Keratinocyte (primary cell): ENCODE results near the gene MTUS2. TPM values are rescaled to one million over a fixed set of nuclear protein-coding genes. Genes with fewer than 3 reads are reported as not detected.

ENCODE experiments used
- DNase-seq: peaks from one replicate; pipeline ENCODE4 v3.0.0-alpha.2; 2011; ENCODE audit warnings: low read depth, missing footprints, low spot score
- FAIRE-seq: peaks from 2 replicates; lab custom pipeline; 2011; peaks lifted over from hg19 to GRCh38; lab: Jason Lieb, UNC
- H2AFZ ChIP-seq: 2 replicates; pipeline ENCODE4 v1.6.0; 2012; ENCODE audit warnings: low read length, control low read depth, inconsistent platforms; ENCODE audit not compliant: control insufficient read depth
- H3K27ac ChIP-seq: 2 replicates; pipeline ENCODE4 v1.5.1; 2011; ENCODE audit warnings: low read length; ENCODE audit not compliant: control insufficient read depth, insufficient read depth
- H3K27me3 ChIP-seq: 3 replicates; pipeline ENCODE4 v1.6.0; 2011; ENCODE audit warnings: low read length; ENCODE audit not compliant: control insufficient read depth, insufficient read depth; ENCODE audit errors: extremely low read depth
- H3K36me3 ChIP-seq, 2 experiments: 2 replicates in 1 of 2; 3 replicates in 1 of 2; pipeline ENCODE4 v1.5.1; 2011; ENCODE audit warnings: low read length in 2 of 2, mild to moderate bottlenecking in 1 of 2; ENCODE audit not compliant: control insufficient read depth in 2 of 2, insufficient read depth in 2 of 2; ENCODE audit errors: extremely low read depth in 1 of 2
- H3K4me1 ChIP-seq: 3 replicates; pipeline ENCODE4 v1.5.1; 2011; ENCODE audit warnings: low read length; ENCODE audit not compliant: control insufficient read depth, insufficient read depth; ENCODE audit errors: extremely low read depth
- H3K4me2 ChIP-seq: 3 replicates; pipeline ENCODE4 v1.6.0; 2011; ENCODE audit warnings: low read depth, low read length; ENCODE audit not compliant: control insufficient read depth, insufficient read depth; ENCODE audit errors: extremely low read depth
- H3K4me3 ChIP-seq, 3 experiments: fragments of 200-600 bp in 1 of 3; sonication (generic) in 1 of 3; 2 replicates in 2 of 3; 3 replicates in 1 of 3; pipeline ENCODE4 v1.5.1; 2011 to 2016; ENCODE audit warnings: low read length in 3 of 3, mild to moderate bottlenecking in 3 of 3, control low read depth in 2 of 3, inconsistent platforms in 1 of 3, low read depth in 1 of 3, mixed read lengths in 1 of 3, mixed run types in 1 of 3, moderate library complexity in 1 of 3; ENCODE audit not compliant: control insufficient read depth in 2 of 3, insufficient read depth in 2 of 3; ENCODE audit errors: extremely low read depth in 1 of 3
- H3K79me2 ChIP-seq: 2 replicates; pipeline ENCODE4 v1.6.0; 2012; ENCODE audit warnings: low read length; ENCODE audit not compliant: control insufficient read depth, insufficient read depth
- H3K9ac ChIP-seq: 3 replicates; pipeline ENCODE4 v1.6.0; 2011; ENCODE audit warnings: low read length; ENCODE audit not compliant: control insufficient read depth, insufficient read depth; ENCODE audit errors: extremely low read depth
- H3K9me1 ChIP-seq: 3 replicates; pipeline ENCODE4 v1.6.0; 2011; ENCODE audit warnings: low read length; ENCODE audit not compliant: control insufficient read depth, insufficient read depth; ENCODE audit errors: extremely low read depth
- H3K9me3 ChIP-seq: 2 replicates; pipeline ENCODE4 v1.5.1; 2012; ENCODE audit warnings: low read depth, low read length; ENCODE audit not compliant: control insufficient read depth
- H4K20me1 ChIP-seq: 3 replicates; pipeline ENCODE4 v1.6.0; 2011; ENCODE audit warnings: low read length; ENCODE audit not compliant: control insufficient read depth, insufficient read depth; ENCODE audit errors: extremely low read depth
- EZH2 ChIP-seq: IDR thresholded peaks from one replicate; pipeline ENCODE4 v1.6.1; 2012; ENCODE audit warnings: inconsistent platforms, mild to moderate bottlenecking, low read length, moderate library complexity
- dilution Hi-C: fragments of 300-500 bp; cut with MboI; formaldehyde crosslinking; loops from one replicate; pipeline ENCODE4 v1.7.0; 2020; ENCODE audit warnings: low sequenced_read_pairs; ENCODE audit not compliant: extremely low pct_ligation_motif_present
- polyA plus RNA-seq, 5 experiments: library from polyadenylated mRNA; depleted of rRNA in 3 of 5; stranded (reverse) in 3 of 5; stranded (forward) in 1 of 5; unstranded in 1 of 5; fragments of >200 nt; gene quantifications; 1 replicate in 1 of 5; 2 replicates in 3 of 5; 3 replicates in 1 of 5; pipeline versions ENCODE4 v1.2.1 to v1.2.3, GENCODE V29; 2011 to 2012; ENCODE audit warnings: missing spikeins in 2 of 5, low read depth in 1 of 5, low replicate concordance in 1 of 5
- TF ChIP-seq, protein P1 (sequence below), 3 experiments: IDR thresholded peaks in 1 of 3; conservative IDR thresholded peaks in 1 of 3; optimal IDR thresholded peaks in 1 of 3; 2 replicates in 2 of 3; 3 replicates in 1 of 3; pipeline versions ENCODE3 to v1.5.1; 2011; ENCODE audit warnings: low read length in 3 of 3, mild to moderate bottlenecking in 3 of 3, moderate library complexity in 2 of 3, control low read depth in 1 of 3, inconsistent platforms in 1 of 3; ENCODE audit not compliant: insufficient read depth in 2 of 3; ENCODE audit errors: extremely low read depth in 1 of 3

MTUS2 gene
- polyA plus RNA-seq, 1 donor (not counting 4 experiments of a cell fraction or from before 2014, with no cell fraction given): 0.17 TPM

DNA sequence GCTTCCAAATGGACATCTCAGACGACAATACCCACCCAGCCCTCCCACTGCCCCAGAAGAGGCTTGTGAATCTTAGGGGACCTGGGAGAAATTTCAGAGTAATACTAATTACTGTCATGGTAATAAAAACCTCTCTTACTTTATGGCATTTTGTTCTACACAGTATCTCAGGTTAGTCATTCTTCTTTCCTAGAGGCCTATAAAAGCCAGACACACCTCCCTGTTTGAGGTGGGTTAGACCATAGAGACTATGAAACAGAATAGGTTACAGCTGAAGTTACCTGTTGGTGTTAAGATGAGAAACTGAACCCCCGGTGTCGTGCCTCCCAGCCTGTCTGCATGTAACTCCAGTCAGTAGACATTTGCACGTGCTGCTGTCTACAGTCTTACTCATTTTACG lies 661.5 kb downstream of the MTUS2 start:
- Histone ChIP-seq H3K4me3 (no peak overlapping the region), H3K27ac (no peak overlapping the region), H3K9me3 (no peaks in the 10 kb centered on the region), H4K20me1 (no peaks in the 10 kb centered on the region), H3K36me3 (no peaks in the 10 kb centered on the region), H3K79me2 (no peaks in the 10 kb centered on the region), H3K9me1 (no peaks in the 10 kb centered on the region), H3K27me3 (peaks cover 11% of the 10 kb centered on the region), H3K4me2 (no peak overlapping the region), H2AFZ (no peak overlapping the region), H3K9ac (no peak overlapping the region), H3K4me1 (no peaks in the 10 kb centered on the region)
- dilution Hi-C loops: no loop called here
- FAIRE-seq (no peak), DNase-seq (no peak)
- TF ChIP-seq, protein P1, sequence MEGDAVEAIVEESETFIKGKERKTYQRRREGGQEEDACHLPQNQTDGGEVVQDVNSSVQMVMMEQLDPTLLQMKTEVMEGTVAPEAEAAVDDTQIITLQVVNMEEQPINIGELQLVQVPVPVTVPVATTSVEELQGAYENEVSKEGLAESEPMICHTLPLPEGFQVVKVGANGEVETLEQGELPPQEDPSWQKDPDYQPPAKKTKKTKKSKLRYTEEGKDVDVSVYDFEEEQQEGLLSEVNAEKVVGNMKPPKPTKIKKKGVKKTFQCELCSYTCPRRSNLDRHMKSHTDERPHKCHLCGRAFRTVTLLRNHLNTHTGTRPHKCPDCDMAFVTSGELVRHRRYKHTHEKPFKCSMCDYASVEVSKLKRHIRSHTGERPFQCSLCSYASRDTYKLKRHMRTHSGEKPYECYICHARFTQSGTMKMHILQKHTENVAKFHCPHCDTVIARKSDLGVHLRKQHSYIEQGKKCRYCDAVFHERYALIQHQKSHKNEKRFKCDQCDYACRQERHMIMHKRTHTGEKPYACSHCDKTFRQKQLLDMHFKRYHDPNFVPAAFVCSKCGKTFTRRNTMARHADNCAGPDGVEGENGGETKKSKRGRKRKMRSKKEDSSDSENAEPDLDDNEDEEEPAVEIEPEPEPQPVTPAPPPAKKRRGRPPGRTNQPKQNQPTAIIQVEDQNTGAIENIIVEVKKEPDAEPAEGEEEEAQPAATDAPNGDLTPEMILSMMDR (optimal IDR thresholded peaks at IDR 0.05 in 1 of 3, IDR thresholded peaks at IDR 0.05 in 1 of 3, conservative IDR thresholded peaks at IDR 0.05 in 1 of 3; ENCODE audit: extremely low read depth in 1 of 3, insufficient read depth in 2 of 3, low read length in 3 of 3): no peak
- no peak for TF ChIP-seq EZH2

DNA sequence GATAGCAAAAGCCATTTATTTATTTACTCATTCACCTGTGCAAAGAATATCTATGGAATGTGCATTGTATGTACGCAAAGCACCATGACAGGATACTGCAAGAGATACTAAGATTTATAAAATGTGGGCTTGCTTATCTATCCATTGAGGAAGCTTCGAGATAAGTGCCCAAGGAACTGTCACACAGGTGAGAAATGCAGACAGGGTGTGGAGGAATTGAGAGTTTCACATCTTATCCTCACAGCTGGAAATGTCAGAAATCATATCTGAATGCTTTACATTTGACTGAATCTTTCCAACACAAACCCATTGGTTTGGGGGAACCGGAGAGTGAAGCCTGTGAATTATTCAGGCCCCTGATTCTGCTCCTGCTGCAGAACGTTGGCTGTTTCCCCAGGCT lies 662.4 kb downstream of the MTUS2 start:
- Histone ChIP-seq H3K79me2 (no peaks in the 10 kb centered on the region), H3K4me1 (no peaks in the 10 kb centered on the region), H3K27ac (no peak overlapping the region), H3K36me3 (no peaks in the 10 kb centered on the region), H3K4me2 (no peak overlapping the region), H3K9ac (no peak overlapping the region), H3K9me1 (no peaks in the 10 kb centered on the region), H3K4me3 (no peak overlapping the region), H2AFZ (no peak overlapping the region), H4K20me1 (no peaks in the 10 kb centered on the region), H3K9me3 (no peaks in the 10 kb centered on the region), H3K27me3 (peaks cover 11% of the 10 kb centered on the region)
- DNase-seq: no peak
- dilution Hi-C loops: no loop called here
- FAIRE-seq: no peak
- no peak for TF ChIP-seq EZH2
- TF ChIP-seq, protein P1 (optimal IDR thresholded peaks at IDR 0.05 in 1 of 3, IDR thresholded peaks at IDR 0.05 in 1 of 3, conservative IDR thresholded peaks at IDR 0.05 in 1 of 3; ENCODE audit: extremely low read depth in 1 of 3, insufficient read depth in 2 of 3, low read length in 3 of 3): no peak
